NCI-H2107 treated with DMSO at 0.1 percent for 48 hours (cell line): ENCODE measurements around the gene TMEM200A.

Experiments used
- DNase-seq: peaks from one replicate; lab custom pipeline; 2025; ENCODE audit not compliant: unreplicated experiment; lab: John Stamatoyannopoulos, UW

Gene TMEM200A

DNA sequence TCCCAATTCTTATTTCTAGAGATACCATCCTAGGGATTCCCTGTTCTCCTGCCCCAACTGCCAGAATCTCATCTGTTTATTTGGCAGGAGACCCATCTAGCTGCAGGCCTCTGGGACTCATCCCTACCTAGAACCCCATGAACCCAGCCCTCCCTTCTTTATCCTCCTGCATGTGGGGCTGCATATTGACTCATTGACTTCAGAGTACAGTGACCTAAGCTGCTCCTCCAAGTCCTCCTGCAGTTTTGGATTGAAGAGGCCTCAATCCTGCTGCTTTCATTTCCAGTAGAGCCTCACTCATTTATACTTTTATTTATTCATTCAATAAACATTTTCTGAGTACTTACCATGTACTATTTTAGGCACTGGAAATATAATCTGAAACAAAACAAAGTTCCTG is 11.6 kb downstream of the TMEM200A start:
- no peak for DNase-seq

DNA sequence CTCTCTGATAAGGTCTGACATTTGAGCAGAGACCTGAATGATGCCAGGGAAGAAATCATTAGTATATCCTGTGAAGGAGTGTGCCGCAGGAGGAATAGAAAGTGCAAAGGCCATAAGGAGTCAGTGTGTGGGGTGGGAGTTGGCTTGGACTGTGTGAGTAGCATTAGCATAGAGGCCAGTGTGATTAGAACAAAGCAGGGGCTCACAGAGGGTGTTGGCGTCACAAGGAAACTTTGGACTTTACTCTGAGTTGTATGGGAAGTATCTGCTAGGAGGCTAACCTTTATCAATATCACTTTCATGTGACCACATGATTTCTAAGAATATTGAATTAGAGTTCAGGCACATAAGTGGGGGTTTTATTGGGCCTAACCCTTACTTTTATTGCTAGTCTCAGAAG is 12.1 kb downstream of the TMEM200A start:
- DNase-seq: no peak

DNA sequence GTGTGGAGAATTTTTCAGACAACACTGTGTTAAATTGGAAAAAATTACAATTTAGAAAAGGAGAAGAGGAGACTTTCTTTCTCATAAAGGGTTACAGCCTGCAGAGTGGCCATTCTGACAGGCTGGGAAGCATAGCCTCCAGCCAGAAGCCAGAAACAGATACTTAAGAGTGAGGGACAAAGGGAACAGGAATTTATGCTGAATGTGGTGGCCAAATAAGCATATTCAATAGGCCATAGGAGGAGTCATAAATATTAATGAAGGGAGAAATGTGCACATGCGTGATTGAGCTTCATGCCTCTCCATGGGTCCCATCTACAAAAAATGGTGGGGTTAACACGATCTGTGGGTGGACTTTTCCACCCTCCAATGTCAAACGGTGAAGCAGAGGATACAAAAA is 13.4 kb downstream of the TMEM200A start:
- DNase-seq: no peak

DNA sequence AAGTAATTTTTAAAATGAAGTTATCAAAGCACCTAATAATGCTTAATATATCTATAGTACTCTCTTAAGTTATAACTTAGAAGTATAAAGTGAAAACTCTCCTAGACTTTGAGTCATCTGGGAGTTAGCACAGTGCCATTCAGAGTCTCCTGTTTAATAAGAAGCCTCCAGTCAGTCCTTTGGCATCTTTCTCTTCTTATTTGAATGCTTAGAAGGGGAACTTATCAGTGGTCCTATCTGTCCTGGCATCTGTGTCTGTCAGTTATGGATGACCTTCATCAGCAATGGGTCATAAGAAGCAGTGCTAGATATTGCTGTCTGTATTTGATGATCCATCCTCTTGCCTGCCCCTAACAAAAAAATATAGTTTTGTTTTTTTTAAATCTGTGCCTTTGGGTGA is 15.2 kb downstream of the TMEM200A start:
- no peak for DNase-seq

DNA sequence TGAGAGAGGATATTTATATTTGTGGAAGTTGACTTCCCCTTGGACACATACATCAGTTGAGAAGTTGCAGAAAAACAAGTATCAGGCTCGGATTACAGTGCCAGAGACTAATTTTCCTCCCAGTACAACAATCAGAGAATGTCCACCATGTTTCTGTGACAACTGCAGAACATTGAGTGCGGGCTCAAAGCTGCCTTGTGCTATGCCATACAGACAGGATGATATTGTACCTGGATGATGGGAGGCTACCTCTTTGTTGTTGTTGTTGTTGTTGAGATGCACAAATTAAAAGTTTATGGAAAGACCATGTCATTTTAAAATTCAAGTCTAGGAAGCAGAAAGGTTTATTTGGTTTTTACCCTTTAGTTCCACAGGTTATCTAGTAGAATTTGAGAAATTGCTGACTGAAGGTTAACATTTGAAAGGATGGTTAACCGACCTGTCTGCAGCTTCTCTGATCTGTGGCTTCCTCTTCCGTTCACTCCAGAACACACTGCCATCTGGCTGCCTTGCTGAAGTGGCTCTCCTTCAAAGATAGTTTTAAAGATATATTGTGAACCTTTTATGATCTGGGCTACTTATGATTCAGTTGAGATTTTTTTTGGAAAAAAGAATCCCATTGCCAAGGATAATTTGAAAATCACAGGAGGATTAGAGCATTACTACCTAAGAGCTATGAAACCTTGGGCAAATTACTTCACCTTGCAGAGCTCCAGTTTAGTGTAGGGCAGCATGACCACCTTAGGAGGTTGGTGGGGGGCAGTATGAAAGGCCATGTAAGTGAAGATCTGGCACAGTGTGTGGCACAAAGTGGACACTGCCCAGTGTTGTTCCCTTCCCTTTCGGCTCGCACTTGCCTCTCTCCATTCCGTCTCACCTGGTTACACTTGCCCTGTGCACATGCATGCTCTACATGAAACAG is 15.9 kb downstream of the TMEM200A start:
- no peak for DNase-seq

DNA sequence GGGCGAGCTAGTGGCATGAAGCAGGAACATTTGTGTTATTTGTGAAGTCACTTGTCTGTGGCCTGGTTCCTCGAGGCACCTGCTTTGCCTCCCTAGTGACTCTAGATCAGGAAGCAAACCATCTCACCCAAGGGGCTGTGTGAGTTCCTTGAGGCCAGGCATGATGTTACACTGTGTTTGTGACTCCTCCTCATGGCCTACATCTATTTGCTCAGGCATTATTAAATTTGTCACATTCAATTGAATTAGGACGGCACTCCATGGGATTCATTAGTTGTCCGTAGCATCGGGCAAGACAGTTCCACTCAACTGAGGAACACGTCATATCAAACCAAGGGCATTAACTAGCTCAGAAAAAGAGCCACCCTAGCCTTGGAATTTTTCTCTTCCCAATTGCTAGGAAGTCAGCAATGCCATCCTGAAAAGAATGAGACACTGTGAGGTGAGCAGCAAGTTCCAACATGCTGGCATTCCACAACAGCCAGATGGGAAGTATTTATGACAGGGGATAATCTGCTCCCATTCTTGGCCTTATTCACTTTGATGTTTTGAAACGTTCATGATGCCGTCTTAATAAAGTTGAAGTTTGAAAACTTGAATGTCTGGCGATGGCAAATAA is 17.2 kb downstream of the TMEM200A start:
- DNase-seq: no peak

DNA sequence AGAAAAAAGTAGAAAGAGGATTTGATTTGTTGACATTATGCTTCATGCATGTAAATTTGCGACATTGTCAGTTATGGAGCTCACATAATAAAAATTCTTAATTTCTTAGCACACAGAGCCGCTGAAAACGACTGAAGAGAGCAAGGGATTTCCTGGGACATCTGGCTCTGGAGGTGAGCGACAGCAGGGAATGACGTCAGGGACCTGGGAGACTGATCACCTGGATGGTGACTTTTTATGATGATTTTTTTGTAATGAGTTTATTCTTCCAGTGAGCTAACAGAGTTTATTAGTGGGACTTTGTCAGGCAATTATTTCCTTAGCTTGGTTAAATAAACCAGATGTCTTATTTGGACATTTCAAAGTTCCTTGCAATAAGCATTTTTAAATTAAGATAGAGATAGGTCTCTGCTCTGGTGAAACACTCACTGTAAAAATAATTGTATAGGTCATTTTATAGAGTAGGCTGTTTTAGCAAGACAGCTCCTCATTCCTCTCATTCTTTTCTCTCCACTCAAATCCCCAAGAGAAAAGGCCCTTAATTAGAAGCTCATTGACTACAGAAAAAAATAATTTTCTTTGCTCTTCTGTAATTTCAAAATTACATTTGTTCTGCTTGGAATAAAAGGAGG is 19.4 kb downstream of the TMEM200A start:
- DNase-seq: no peak

DNA sequence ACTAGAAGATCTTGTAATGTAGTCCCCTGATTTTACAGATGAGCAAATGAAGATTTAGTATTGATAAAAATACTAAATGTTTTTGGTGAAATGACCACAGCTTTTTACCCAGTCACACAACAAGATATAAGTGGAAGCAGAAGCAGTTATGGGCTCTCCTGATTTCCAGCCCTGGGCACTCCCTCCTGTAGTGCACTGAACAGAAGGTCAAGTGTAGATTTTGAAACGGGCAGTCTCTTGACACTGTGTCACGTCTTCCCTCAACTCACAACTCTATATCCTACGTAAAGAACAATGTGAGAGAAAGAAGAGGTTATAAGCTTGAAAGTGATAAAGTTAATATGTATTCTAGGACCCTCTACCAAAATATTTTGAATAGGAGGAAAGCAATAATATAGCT is 23.3 kb downstream of the TMEM200A start:
- DNase-seq: no peak

DNA sequence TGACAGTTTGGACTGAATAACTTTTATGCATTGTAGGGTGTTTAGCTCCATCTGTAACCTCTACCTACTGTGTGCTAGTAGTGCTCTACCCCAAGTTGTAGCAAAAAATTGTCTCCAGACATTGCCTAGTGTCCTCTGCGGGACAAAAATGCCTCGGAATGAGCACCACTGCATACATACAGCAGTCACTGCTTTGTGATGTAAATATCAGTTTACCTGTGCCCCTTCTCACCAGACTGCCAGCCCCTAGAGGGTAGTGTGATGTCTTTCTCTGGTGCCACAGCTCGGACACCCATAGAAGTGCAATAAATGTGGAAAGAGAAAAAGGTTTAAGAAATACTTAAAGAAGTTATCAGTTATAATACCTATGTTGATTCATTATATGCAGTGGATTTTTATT is 25.1 kb downstream of the TMEM200A start:
- no peak for DNase-seq

DNA sequence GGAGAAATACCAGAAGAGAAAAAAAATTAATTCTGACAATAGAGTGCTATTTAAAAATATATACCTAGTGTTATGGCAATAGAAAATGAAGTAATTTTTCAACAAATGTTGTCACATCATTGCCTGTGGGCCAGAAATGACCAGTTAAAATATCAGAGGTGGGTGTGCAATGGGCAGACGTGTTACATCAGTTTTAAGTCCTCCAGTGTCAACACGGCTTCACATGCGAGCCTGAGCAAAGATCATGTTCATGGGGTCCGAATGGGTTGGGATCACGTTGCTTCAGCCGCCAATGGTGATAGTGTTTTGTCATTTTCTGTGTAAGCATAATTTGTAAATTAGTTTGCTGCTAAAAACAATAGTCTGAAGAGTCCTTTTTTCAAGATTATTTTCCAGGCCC is 27.5 kb downstream of the TMEM200A start:
- DNase-seq: no peak

DNA sequence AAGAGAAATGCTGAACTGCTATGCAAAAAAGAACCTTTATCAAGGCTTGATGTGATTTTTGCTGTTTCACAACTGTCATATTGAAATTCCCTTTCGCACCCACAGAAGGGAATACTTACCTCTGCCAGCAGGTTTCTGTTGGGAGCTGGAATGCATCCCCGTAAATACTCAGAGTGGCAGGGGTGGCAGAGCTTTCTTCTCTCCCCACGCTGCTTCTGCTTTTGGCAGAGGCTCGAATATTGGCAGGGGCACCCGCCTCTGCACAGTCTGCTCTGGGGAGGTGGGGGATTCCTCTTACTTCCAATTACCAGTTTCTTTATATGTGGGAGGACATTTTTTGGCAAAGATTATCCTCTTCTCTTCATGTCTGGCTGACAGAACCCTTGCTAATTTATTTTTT is 28.4 kb downstream of the TMEM200A start:
- DNase-seq: no peak

DNA sequence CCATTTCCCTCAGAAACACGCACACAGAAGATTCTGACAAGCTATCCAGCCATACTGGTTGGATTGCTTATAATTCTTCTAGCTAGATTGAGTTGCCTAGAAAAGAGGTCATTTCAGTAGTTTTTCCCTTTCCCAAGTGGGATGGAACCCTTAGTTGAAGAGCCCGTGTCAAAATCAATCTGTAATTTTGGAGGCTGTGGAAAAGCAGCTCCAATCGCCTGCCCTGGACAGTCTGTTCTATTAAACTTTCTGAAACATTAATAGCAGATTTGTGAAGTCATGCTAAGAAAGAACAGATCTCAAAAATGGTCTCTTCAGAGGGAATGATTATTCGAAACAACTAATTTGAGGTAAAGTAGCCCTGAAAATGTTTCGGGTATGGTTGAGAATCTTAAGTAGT is 29.3 kb downstream of the TMEM200A start:
- no peak for DNase-seq

DNA sequence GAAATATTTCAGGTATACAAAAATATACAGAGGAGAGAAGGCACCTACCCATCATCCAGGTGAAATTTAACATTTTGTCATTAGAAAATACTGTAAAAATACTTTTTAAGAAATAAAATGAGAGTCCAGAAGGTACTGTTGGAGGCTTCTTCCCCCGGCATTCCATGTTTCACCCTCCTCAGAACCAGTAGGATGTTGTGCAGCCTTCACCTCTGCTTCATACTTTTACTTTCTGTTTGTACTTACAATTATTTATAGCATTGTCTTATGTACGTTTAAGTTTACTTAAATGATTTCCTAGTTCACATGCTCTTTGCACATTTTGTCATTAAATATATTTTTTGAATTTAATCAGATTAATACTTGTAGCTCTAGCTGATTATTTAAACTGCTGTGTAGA is 30.9 kb downstream of the TMEM200A start:
- DNase-seq: no peak

DNA sequence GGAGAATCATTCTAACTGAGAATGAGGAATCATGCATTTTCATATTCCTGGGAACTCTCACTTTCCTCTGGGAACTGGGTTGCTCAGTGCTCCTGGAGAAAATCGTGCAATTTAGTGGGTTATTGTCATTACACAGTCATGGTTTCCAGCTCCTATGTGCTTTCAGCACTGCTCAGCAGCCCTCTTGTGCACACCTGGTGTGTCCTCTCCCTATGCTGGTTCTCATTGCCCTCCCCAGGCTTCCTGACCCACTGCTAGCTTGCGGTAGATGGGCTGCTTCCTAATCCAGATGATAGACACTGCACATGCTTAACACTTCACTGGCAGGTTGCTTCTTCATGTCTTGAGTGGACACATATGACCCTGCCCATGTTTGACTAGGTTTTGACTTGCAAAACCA is 39.7 kb downstream of the TMEM200A start:
- DNase-seq: no peak

DNA sequence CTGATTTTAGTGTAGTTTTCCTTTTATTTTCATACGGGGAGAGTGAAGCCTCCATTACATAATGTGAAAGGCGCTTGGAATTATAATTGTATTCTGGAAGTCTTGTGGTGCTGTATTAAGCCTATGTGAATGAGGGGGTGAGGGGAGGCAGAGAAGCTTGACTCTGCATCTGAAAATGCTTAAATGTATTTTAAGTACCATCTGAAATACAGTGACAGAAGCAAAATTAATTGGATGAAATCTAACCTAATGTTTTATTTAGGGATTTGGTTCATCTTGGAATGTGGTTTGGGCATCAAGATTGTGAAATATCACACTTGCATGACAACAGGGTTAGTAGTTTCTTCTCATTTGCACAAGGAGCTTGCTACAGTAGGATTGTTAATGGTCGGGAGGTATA is 41.2 kb downstream of the TMEM200A start:
- no peak for DNase-seq

DNA sequence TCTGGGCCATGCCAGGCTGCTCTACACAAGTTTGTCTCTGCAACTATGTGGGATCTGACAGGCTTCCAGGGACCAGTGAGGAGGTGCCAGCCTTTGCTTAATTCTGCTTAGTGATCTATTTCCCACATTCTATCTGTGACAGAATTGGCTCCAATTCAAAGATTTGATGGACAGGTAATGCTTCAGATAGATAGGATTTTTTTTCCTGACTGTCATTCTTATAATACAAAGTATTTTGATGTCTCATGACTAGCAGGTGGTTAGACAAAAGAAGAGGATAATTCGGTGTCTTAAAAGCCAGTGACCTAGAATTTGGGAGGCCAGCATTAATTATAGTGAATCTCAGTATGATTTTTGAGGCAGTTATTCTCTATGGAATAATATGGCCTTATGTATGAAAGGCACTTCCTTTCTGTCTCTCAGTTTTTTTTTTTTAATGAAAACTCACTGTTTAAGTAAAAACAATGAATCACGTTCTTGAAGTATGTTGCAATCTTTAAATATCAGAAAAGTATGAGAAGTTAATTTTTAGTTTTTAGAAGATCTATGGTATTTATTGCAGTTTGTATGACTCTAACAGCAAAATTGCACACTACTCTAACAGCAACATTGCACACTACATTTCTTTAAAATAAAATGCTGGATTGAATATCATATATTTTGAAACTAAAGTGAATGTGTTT is 43.7 kb downstream of the TMEM200A start:
- no peak for DNase-seq

DNA sequence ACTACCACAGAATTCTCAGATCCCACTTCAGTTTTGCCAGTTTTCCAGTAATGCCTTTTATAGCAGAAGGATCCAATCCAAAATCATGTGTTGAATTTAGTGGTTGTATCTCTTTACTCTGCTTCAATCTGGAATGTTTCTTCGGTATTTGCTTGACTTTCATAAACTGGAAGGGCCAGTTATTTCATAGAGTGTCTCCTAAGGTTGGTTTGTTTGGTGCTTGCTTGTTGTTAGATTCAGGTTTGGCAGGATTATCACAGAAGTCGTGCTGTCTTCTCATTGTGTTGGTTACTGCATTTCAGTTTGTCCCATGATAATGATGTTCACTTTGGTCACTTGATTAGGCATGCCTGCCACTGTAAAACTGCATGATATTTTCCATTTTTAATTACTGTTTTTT is 45.7 kb downstream of the TMEM200A start:
- DNase-seq: no peak

DNA sequence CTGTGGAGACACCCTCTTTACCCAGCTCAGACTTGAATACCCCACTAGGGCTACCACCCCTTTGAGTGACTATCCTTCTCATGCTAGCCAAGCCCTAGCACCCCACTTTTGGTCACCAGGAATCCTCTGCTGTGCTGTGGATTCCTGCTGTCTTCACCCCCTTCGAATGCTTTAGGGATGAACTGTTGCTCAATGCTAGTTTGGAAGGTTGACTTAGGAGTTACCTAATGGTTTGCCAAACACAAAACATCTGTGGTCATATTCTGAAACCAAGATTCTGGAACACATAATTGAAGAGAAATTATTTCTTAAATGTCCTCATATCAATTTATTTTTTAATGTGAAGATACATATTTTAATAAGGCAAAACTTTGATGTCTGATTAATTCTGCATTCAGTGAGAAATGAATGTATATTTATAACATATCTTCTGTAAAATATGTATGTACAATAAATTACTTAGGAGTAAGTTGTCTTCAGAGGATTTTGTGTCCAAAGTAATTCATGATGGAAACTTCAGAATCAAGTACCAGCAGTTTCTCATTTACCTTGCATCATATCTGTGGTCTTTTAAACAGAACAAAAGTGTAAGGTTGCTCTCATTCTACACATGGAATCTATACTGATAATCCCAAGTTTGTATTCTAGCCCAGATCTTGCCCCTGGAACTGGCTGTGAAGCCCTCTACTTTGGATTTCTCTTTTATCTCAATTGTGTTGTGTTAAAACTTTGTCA is 46.9 kb downstream of the TMEM200A start:
- DNase-seq: no peak

DNA sequence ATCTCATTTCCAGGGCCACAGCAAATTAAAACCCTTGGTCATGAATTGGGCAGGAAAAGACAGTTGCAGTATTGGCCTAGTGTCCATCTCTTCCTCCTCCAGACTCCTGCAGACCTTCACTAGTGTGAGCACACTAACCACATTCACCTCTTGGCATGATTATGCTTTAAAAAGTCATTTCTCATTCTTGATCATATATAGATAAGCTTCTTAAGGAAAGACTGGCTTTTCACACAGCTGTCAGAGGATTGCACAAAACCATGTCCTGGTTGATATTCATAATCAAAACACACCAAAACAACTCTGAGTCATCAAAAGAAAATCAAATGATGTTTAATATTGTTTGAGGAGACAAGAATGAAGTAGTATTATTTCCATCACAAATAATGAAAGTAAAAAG is 52.1 kb downstream of the TMEM200A start:
- no peak for DNase-seq

DNA sequence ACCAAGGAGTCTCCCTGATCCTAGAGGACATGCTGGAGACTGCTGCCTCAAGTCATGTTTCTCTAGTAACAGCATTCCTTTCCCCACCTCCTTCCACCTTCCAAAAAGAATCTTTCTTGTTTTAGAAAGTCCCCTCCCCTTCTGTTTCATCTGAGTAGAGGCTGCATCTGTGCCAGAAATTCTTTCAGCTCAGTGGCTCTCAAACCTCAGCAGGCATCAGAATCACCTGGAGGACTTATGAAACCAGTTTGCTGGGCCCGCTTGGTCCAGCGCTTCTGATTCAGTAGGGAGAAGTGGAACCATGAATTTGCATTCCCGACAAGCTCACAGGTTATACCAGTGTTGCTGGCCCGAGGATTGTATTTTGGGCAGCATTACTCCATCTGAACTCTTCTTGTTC is 55.1 kb downstream of the TMEM200A start:
- no peak for DNase-seq

DNA sequence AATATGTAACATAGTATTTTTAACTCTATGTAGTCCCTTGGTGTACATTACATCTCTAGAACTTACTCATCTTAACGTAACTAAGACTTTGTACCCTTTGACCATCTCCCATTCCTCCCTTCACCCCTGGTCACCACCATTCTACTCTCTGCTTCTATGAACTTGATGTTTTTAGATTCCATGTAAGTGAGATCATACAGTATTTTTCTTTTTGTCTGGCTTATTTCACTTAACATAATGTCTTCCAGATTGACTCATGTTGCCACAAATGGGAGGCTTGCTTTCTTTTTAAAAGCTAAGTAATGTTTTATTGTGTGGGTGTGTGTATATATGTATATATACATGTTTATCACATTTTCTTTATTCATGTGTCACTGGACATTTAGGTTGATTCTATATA is 55.8 kb downstream of the TMEM200A start:
- no peak for DNase-seq
